K562 (cell line): Measurements from ENCODE around the gene LAMA5. TPM values are rescaled to one million over a fixed set of nuclear protein-coding genes. Genes with fewer than 3 reads are reported as not detected.

ENCODE experiments used
- ATF7 ChIP-seq: fragments of 450-650 bp; IDR thresholded peaks from 2 replicates; pipeline ENCODE4 v1.7.1; 2014; ENCODE audit warnings: mild to moderate bottlenecking, moderate library complexity
- CREM ChIP-seq: IDR thresholded peaks from 2 replicates; pipeline ENCODE4 v1.6.1; 2014; ENCODE audit warnings: antibody characterized with exemption, low read depth
- CTCF ChIP-seq, 3 experiments: IDR thresholded peaks in 2 of 3; conservative IDR thresholded peaks in 1 of 3; 2 replicates each; pipeline ENCODE4 v1.5.1; 2011 to 2012; ENCODE audit warnings: low read length in 3 of 3, mild to moderate bottlenecking in 3 of 3, control low read depth in 2 of 3, improper control_type of control experiment in 1 of 3, inconsistent platforms in 1 of 3, low read depth in 1 of 3, mixed read lengths in 1 of 3, moderate library complexity in 1 of 3; ENCODE audit not compliant: insufficient read depth in 2 of 3
- GTF2F1 ChIP-seq: IDR thresholded peaks from 2 replicates; pipeline ENCODE4 v1.6.1; 2011; ENCODE audit warnings: low read depth, low read length, improper control_type of control experiment
- MBD2 ChIP-seq: sonication (generic); IDR thresholded peaks from 2 replicates; pipeline ENCODE4 v1.6.1; 2016; ENCODE audit warnings: low read depth, borderline replicate concordance
- RBM34 ChIP-seq: fragments of 200-400 bp; formaldehyde crosslinking; IDR thresholded peaks from 2 replicates; pipeline ENCODE4 v1.6.1; 2018; ENCODE audit warnings: low read length, borderline replicate concordance; ENCODE audit not compliant: insufficient read depth
- TEAD4 ChIP-seq, 2 experiments: sonication (generic) in 1 of 2; formaldehyde crosslinking in 1 of 2; IDR thresholded peaks; 2 replicates each; pipeline versions ENCODE4 v1.6.1 to v1.8.0; 2012 to 2022; ENCODE audit warnings: borderline replicate concordance in 1 of 2, inconsistent platforms in 1 of 2, low read length in 1 of 2, mild to moderate bottlenecking in 1 of 2, missing genetic modification reagents in 1 of 2
- TFAP4 ChIP-seq: sonication (generic); formaldehyde crosslinking; IDR thresholded peaks from 2 replicates; pipeline ENCODE4 v1.8.0; 2022; ENCODE audit warnings: missing genetic modification reagents, mild to moderate bottlenecking, moderate library complexity, borderline replicate concordance
- ZBTB1 ChIP-seq: sonication (generic); formaldehyde crosslinking; IDR thresholded peaks from 2 replicates; pipeline ENCODE4 v1.8.1; 2023; ENCODE audit warnings: missing genetic modification reagents, low read depth, mild to moderate bottlenecking, borderline replicate concordance
- polyA plus RNA-seq, 8 experiments: library from polyadenylated mRNA; depleted of rRNA in 4 of 8; stranded (reverse) in 5 of 8; unstranded in 3 of 8; fragments of >200 nt; fragmentation: Nextera tagmentation in 2 of 8; fragmentation: Illumina TruSeq in 1 of 8; extraction: Ambion mirVana in 2 of 8; extraction: Trizol in 1 of 8; gene quantifications; 2 replicates each; pipeline versions ENCODE4 v1.2.1 to v1.2.3, GENCODE V29; 2011 to 2014; ENCODE audit warnings: inconsistent platforms in 1 of 8, missing spikeins in 1 of 8
- total RNA-seq, 7 experiments: library from RNA; depleted of rRNA in 6 of 7; stranded (reverse); fragments of >200 nt in 6 of 7; fragmentation: Illumina TruSeq in 2 of 7; extraction: Trizol in 2 of 7; gene quantifications; 2 replicates each; pipeline versions ENCODE4 v1.2.1 to v1.2.3, GENCODE V29; 2011 to 2021; ENCODE audit warnings: low replicate concordance in 1 of 7

Gene LAMA5
- total and polyA plus RNA-seq, 9 of the 15 experiments (the other 6 are each of a cell fraction or from before 2014, with no cell fraction given) = 0.31 to 101 (median 7.8) TPM

- TF ChIP-seq ATF7 = peak; percentile 90
- TF ChIP-seq ZBTB1 = 0 out of 2 replicates have a peak, but pooled peaks have one; percentile 23
- peak; percentile 53 to 65 (median 55) for TF ChIP-seq CTCF (IDR thresholded peaks at IDR 0.05 in 2 of 3, conservative IDR thresholded peaks at IDR 0.05 in 1 of 3; ENCODE audit: insufficient read depth in 2 of 3, low read depth in 1 of 3, low read length in 3 of 3)
- TF ChIP-seq MBD2 = no peak
- no peak for TF ChIP-seq GTF2F1
- TF ChIP-seq CREM = peak; percentile 76
- TF ChIP-seq TEAD4 (IDR thresholded peaks at IDR 0.05; ENCODE audit: low read length) = no peak
- no peak for TF ChIP-seq TEAD4 (CRISPR knock-in tag; IDR thresholded peaks at IDR 0.05; ENCODE audit: borderline replicate concordance)
- no peak for TF ChIP-seq RBM34
- peak; percentile 32; the same call in 1 of the 2 replicates for TF ChIP-seq TFAP4 (CRISPR knock-in tag)
These were observed 38.2 kb upstream of the LAMA5 start (continued) for GRCh38 chr20:62405108-62405980.
